Heart right ventricle (tissue), 16 donors: Measurements from ENCODE around the gene ZFAND3. TPM values are rescaled to one million over a fixed set of nuclear protein-coding genes. Genes with fewer than 3 reads are reported as not detected.
A peak's percentile ranks its signal among the peaks of the same experiment; 100 is the strongest.

Experiments used
- ATAC-seq, 8 donors: fragments of 200-7000 bp; cut with Tn5 transposase; one replicate each; pipeline ENCODE4 v1.9.1; 2020; ENCODE audit warnings: mild to moderate bottlenecking in 8 of 8, moderate library complexity in 8 of 8, moderate number of reproducible peaks in 1 of 8
- DNase-seq, 2 donors: peaks; one replicate each; pipeline ENCODE4 v3.0.0-alpha.2; 2020
- H3K27ac ChIP-seq, 10 donors: fragments of 200-600 bp; sonication (generic) in 2 of 10; one replicate each; pipeline versions ENCODE4 v1.5.0 to v1.8.0; 2020 to 2022; ENCODE audit warnings: mild to moderate bottlenecking in 3 of 10
- H3K27me3 ChIP-seq, 7 donors: fragments of 200-600 bp; one replicate each; pipeline ENCODE4 v1.8.0; 2021 to 2022; ENCODE audit warnings: mild to moderate bottlenecking in 2 of 7
- H3K36me3 ChIP-seq, 9 donors: fragments of 200-600 bp; sonication (generic) in 1 of 9; one replicate each; pipeline versions ENCODE4 v1.5.0 to v1.8.0; 2020 to 2022; ENCODE audit warnings: mild to moderate bottlenecking in 2 of 9
- H3K4me1 ChIP-seq, 9 donors: fragments of 200-600 bp; sonication (generic) in 1 of 9; one replicate each; pipeline versions ENCODE4 v1.5.0 to v1.8.0; 2020 to 2022; ENCODE audit warnings: mild to moderate bottlenecking in 4 of 9
- H3K4me3 ChIP-seq, 10 donors: fragments of 200-600 bp; sonication (generic) in 2 of 10; one replicate each; pipeline versions ENCODE4 v1.5.0 to v1.8.0; 2020 to 2022; ENCODE audit warnings: mild to moderate bottlenecking in 7 of 10, moderate library complexity in 2 of 10
- H3K9me3 ChIP-seq, 11 donors: fragments of 200-600 bp in 10 of 11; sonication (generic) in 2 of 11; one replicate each; pipeline versions ENCODE4 v1.5.0 to v1.8.0; 2013 to 2022; ENCODE audit warnings: mild to moderate bottlenecking in 2 of 11, control low read depth in 1 of 11, moderate library complexity in 1 of 11
- CTCF ChIP-seq, 9 donors: fragments of 200-600 bp; sonication (generic) in 2 of 9; IDR thresholded peaks; one replicate each; pipeline versions ENCODE4 v1.5.0 to v1.8.0; 2021 to 2022; ENCODE audit warnings: antibody characterized with exemption in 9 of 9, mild to moderate bottlenecking in 5 of 9, moderate library complexity in 1 of 9
- WGBS, 2 donors: extraction: QIAGEN DNeasy Blood & Tissue Kit; methylation state at CpG; one replicate each; pipeline ENCODE4 v1.1.7; 2013; ENCODE audit warnings: inconsistent platforms in 1 of 2; 5-methylcytosine and 5-hydroxymethylcytosine counted together
- intact Hi-C, 10 donors: fragments of 100-400 bp; cut with DNase I; formaldehyde crosslinking; loops; one replicate each; pipeline versions ENCODE4 v1.11.1 to v1.14.2; 2022
- polyA plus RNA-seq, 2 donors: library from polyadenylated mRNA; stranded (reverse); fragments of 200-250 nt; gene quantifications; one replicate each; pipeline ENCODE4 v1.2.3, GENCODE V29; 2013
- total RNA-seq, 10 donors: library from RNA; stranded (reverse); fragmentation: NEBNext Ultra II Directional in 3 of 10; extraction: Animal tissue kit (Norgen Biotek cat#: 25700) in 3 of 10; gene quantifications; one replicate each; pipeline versions ENCODE4 v1.2.1 to v1.2.4, GENCODE V29; 2021 to 2023
- donor health status: Arrhythmogenic right ventricular cardiomyopathy.
- donor health status: ischemic (EF 13 %, LVEDD 7.1; RV severe dilation, severe dysfunction).
- donor health status: healthy with polysubstance abuse.
- donor health status: DM: no; HTN: yes; CAD: no.
- donor health status: DM: no; HTN: no; CAD: no.
- donor health status: ischemic (EF 25% LVEDD 6.9; RV normal size, moderate dysfunction).
- donor health status: ischemic (EF 25% LVEDD 5.7; RV mildly dilated, moderate dysfunction).
- donor health status: healthy.
- donor health status: DM: yes; HTN: yes; CAD: no.
- donor health status: Ischemic cardiomyopathy.
- donor health status: ischemic (EF 35%, LVEDD 5.7; RV mildly dilated, moderate dysfunction).
- donor health status: nonischemic (EF 11% LVEDD 7.7; RV severe dilation, severe dysfunction).
- donor health status: DM: yes; HTN: yes; CAD: no.
- donor health status: PGD.
- donor health status: ischemic (EF 29% LVEDD 5.4; RV normal size, mild dysfunction).
- donor health status: nonischemic (EF 23%, LVEDD 6.1; RV moderate dilation, normal function).

Gene ZFAND3
- total and polyA plus RNA-seq, 12 donors: 24.4 to 123 (median 105) TPM

DNA sequence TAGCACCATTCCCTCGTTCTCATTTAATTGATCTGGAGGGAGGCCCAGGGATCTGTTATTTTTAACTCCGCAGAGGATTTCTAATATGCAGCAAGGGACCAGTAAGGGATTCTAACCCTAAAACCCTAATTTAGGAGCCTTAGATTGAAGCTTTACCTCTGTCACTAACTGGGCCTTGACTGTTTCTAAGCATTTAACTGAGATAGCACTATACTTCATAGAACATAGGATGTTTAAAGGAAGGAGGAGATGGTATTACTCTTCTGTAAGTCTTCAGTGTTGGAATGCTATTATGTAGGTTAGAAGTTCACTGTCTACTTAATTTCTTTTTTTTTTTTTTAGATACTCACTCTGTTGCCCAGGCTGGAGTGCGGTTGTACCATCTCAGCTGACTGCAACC, 242.5 kb downstream of the ZFAND3 start:
- Histone ChIP-seq H3K4me1 (peaks cover 0 to 4% (median 0%) of the 10 kb centered on the region in 9 donors), H3K27ac (no peak overlapping the region), H3K9me3 (no peaks in the 10 kb centered on the region), H3K27me3 (no peaks in the 10 kb centered on the region), H3K36me3 (peaks cover 0 to 46% (median 21%) of the 10 kb centered on the region in 9 donors), H3K4me3 (no peak overlapping the region)
- no peak for ATAC-seq
- WGBS, 2 donors: 84 to 87% methylated on average over 3 of the region's 3 CpGs
- DNase-seq: no peak
- intact Hi-C loops: no loop called here
- no peak for TF ChIP-seq CTCF (IDR thresholded peaks at IDR 0.05)

- no peak for DNase-seq
- Histone ChIP-seq H3K4me1 (peaks cover 0 to 19% (median 12%) of the 10 kb centered on the region in 9 donors), H3K27me3 (no peaks in the 10 kb centered on the region), H3K36me3 (peaks cover 0 to 46% (median 21%) of the 10 kb centered on the region in 9 donors), H3K9me3 (no peaks in the 10 kb centered on the region), H3K4me3 (no peak overlapping the region), H3K27ac (no peak overlapping the region)
- no peak for ATAC-seq
- WGBS, 2 donors: 96 to 99% methylated on average over 3 of the region's 3 CpGs
- no peak for TF ChIP-seq CTCF (IDR thresholded peaks at IDR 0.05)
- intact Hi-C loops: no loop called here
These were observed 244.4 kb downstream of the ZFAND3 start for GRCh38 chr6:38063973-38064372.

DNA sequence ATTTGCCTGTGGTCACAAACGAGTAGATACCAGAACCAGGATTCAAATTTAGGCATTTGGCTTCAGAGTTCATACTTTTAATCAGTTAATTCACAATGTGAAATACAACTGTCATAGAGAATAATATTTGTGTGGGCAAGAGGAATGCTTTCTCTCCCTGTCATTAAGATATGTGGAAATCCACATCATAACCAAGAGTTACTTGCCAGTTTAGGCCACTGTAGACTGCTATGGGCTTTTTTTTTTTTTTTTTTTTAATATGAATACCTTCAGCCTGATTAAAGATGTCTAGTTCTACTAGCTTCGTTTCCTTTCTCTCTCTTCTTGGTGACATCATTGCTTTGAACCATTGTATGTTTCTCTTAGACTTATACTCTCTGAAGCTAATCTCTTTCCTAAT, 244.9 kb downstream of the ZFAND3 start:
- no peak overlapping the region for H3K27ac ChIP-seq
- 90 to 91% methylated on average over 2 of the region's 2 CpGs for WGBS, 2 donors
- no peak for ATAC-seq
- no peaks in the 10 kb centered on the region for H3K9me3 ChIP-seq
- no peak for TF ChIP-seq CTCF (IDR thresholded peaks at IDR 0.05)
- no peak for DNase-seq
- intact Hi-C loops: no loop called here
- no peaks in the 10 kb centered on the region for H3K27me3 ChIP-seq
- peaks cover 0 to 24% (median 14%) of the 10 kb centered on the region in 9 donors for H3K4me1 ChIP-seq
- H3K4me3 ChIP-seq: no peak overlapping the region
- H3K36me3 ChIP-seq: peaks cover 0 to 46% (median 21%) of the 10 kb centered on the region in 9 donors

DNA sequence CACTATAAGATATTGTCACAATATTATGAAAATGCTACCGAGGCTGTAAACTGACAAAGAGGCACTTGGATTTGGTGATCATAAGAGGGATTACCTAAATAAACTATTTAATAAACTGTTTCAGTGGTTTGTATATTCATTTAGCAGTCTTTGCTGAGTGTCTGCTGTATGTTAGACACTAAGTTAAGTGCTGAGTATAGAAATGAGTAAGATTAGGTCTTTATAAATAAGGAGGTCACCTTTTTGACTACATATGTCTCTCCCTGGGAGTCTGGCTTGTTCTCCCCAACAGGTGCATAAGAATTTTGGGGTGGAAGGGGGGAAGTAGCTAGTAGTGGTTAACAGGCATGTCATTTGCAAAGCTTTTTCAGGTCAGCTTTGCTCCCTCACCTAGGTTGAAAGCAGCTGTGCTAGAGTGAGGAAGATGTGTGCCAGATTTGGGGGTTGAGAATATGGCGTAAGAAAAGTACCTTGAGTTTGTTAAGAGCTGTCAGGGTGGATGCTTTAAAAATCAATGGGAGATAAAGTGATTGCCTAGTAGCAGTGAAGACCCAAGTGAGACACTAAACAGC, 246.3 kb downstream of the ZFAND3 start:
- WGBS, 2 donors: 96 to 99% methylated on average over 2 of the region's 2 CpGs
- DNase-seq (no peak), ATAC-seq (no peak)
- intact Hi-C loops: no loop called here
- H3K27ac ChIP-seq: no peak overlapping the region
- H3K36me3 ChIP-seq: peaks cover 0 to 46% (median 21%) of the 10 kb centered on the region in 9 donors
- H3K9me3 ChIP-seq: no peaks in the 10 kb centered on the region
- peaks cover 0 to 26% (median 14%) of the 10 kb centered on the region in 9 donors for H3K4me1 ChIP-seq
- no peak overlapping the region for H3K4me3 ChIP-seq
- peak in 1 of 9 donors; percentile 4 for TF ChIP-seq CTCF (IDR thresholded peaks at IDR 0.05)
- no peaks in the 10 kb centered on the region for H3K27me3 ChIP-seq
